CD4-positive, alpha-beta T cell treated with Interferon gamma for 1 hour (primary cell): ENCODE data around the gene ANKRD24.
"Not testable (repeated sequence)": the region's sequence is repeated elsewhere in the genome, so short reads cannot be mapped to it uniquely, and the experiment has no call there.

Experiments
- DNase-seq: peaks from one replicate; pipeline ENCODE4 v3.0.0-alpha.2; 2020

ANKRD24 gene

DNA sequence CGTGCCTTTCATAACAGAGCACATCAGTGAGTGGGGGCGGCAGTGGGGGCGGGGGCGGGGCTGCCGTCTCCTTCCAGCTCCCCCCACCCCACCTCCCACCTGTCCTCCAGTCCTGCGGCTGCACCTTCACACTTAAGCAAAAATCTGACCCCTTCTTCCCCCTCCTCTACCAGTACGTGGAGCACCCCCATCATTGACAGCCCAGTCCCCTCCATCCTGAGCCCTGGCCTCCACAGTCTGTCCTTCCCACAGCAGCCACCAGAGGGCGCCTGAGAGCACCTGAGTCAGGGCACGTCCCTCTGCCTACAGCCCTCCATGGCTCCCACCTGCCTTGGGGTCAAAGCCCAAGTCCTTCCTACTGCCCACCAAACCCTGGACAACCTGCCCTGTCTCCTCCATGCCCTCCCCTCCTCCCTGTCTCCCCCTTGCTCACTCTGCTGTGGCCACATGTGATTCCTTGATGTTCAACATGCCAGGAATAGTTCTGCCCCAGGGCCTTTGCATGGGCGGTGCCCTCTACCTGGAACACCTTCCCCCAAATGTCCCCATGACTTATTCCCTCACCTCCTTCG is 50.9 kb downstream of the ANKRD24 start:
- peak; percentile 23 for DNase-seq

DNA sequence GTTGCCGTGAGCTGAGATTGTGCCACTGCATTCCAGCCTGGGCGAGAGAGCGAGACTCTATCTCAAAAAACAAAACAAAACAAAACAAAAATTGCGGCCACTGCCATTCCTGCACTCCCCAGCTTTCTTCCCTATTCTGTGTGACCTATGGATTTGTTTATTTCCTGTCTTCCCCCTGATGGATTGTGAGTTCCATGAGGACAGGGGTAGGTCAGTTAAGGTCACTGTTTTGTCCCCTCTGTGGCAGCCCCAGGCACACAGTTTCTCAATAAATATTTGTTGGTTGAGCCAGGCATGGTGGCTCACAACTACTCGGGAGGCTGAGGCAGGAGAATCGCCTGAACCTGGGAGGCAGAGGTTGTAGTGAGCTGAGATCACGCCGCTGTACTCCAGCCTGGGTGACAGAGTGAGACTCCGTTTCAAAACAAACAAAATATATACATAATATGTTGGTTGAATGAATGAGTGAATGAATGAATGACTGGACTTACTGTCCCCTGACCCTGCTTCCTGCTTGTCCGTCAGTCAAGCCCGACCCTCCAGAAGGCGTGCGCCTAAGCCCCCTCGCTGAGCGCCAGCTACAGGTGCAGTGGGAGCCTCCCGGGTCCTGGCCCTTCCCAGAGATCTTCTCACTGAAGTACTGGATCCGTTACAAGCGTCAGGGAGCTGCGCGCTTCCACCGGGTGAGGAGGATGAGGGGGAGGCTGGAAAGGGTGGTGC is 51.8 kb downstream of the ANKRD24 start:
- DNase-seq: no peak

DNA sequence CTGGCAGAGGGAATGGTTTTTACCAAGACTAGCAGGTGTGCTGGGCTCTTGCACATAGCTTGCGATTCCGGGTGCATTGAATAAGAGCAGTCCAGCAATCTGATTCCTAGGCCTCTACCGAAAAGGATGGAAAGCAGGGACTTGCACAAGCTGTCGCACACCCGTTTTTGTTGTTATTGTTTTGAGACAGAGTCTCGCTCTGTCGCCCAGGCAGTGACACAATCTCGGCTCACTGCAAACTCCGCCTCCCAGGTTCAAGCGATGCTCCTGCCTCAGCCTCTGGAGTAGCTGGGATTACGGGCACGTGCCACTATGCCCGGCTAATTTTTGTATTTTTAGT is 52.3 kb downstream of the ANKRD24 start:
- no peak for DNase-seq

DNA sequence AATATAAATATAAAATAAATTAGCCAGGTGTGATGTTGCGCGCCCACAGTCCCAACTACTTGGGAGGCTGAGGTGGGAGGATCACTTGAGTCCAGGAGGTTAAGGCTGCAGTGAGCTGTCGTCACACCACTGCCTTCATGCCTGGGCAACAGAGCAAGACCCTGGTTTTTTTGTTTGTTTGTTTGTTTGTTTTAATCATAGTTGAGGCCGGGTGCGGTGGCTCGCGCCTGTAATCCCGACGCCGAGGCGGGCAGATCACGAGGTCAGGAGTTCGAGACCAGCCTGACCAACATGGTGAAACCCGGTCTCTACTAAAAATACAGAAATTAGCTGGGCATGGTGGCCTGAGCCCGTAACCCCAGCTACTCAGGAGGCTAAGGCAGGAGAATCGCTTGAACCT is 55.0 kb downstream of the ANKRD24 start:
- DNase-seq: not testable (repeated sequence)

DNA sequence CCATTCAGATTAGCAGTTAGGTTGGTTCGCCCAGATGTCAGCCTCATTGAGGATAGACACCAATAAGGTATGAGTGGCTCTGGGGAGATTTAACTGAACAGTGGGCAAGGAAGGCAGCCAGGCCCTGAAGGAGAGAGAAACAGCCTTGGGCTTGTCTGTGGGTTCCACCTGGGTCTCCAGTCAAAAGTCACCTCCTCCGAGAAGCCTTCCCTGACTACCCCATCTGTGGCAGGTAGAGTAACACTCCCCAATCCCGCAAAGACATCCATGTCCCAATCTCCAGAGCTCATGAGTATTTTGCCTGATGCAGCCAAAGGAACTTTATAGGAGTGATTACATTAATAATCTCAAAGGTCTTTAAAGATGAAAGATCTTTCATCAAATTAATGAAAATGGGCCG is 56.3 kb downstream of the ANKRD24 start:
- no peak for DNase-seq

DNA sequence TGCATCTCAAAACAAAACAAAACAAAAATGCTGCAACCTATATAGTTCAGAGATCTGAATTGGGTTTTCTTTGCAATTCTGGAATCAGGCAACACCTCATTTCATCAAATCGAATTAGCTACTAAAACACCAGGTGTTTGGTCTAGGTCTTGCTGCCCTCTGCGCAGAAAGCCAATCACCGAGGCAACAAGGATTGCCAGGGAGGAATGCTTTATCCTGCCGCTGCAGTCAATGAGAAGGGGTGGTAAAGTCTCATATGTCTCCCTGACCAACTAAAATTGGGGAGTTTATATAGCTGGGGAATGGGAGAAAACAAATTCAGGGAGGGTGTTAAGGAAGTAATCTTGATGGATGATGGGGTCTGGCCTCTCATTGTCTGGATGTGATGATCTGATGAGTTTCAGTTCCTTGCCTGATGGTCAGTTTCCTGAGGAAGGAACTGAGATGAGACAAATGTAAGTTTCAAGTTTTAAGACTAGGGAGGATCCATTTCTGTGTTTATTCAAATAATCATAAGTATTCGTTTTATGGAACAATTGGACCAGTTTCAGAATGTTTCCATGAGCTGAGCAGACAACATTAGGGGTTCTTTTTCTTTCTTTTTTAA is 59.4 kb downstream of the ANKRD24 start:
- DNase-seq: no peak

DNA sequence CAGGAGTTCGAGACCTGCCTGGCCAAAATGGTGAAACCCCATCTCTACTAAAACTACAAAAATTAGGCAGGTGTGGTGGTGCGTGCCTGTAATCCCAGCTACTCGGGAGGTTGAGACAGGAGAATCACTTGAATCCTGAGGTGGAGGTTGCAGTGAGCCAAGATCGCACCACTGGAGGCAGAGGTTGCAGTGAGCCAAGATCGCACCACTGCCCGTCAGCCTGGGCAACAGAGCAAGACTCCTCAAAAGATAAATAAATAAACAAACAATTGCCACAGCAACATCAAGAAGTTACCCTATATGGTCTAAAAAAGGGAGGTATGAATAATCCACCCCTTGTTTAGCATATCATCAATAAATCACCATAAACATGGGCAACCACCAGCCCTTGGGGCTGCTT is 63.4 kb downstream of the ANKRD24 start:
- not testable (repeated sequence) for DNase-seq

DNA sequence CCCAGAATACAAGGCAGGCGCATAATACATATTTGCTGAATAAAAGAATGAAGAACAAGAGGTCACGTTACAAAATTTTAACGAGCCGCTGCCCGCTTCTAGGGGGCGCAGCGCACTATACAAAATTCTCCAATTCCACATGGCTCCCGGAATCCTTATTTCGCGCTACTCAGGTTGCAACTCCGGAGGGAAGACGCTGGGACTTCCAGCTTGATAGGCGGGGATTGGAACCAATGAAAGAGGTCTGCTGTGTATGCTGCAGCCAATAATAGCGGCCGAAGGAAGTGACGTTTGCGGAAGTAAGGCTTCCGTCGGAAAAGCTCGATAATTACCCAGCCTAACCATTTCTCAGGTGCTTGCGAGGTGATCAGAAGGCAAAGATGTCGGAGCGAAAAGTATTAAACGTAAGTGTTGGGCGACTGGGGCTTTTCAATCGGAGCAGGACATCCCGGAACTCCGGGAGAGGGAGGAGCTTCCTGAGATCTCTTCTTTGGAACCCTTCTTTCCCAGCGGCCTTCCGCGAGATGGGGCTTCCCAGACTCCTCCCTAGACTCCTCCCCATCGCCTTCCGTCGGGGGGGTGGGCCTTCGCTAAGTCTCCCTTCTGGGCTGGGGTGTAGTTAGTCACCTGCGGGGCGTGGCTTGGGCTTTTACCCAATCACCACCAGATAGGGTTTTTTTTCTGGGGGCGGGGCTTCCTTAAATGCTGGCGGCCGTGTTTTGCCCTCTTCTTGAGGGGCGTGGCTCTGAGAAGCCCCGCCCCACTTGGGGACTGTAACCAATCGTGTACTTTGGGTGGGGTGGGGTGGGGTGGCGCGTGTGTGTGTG is 64.5 kb downstream of the ANKRD24 start, which contains the start of gene YJU2:
TSS of gene YJU2 (plus strand) at position 314 of the 827 bp plus-strand sequence. CDS start at position 381, 67 bp downstream.
- peak; percentile 99 for DNase-seq

DNA sequence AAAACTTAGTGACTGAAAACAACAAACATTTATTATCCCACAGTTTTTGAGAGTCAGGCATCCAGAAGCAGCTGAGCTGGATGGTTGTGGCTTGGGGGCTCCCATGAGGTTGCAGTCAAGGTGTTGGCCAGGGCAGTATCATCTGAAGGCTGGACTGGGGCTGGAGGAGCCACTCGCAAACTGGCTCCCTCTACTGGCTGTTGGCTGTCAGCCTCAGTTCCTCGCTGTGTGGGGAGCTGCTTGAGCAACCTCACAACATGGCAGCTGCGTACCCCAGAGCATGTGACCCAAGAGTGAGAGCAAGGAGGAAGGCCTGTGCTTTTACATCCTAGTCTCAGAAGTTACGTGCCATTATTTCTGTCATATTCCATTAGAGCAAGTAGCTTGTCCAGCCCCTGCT is 74.1 kb downstream of the ANKRD24 start:
- DNase-seq: no peak

DNA sequence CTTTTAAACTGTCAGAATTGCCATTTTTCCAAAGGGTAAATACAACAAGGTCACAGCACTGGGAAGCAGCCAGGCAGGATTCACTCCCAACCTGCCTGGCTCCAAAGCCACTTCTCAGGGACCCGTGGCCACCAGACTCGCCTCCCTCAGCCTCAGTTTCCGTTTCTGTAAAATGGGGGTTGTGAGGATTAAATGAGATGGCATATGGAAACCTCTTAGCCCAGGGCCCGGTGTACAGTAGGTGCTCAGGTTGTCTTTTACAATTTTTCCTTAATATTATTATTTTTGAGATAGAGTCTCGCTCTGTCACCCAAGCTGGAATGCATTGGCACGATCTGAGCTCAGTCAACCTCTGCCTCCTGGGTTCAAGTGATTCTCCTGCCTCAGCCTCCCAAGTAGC is 74.5 kb downstream of the ANKRD24 start:
- DNase-seq: no peak

DNA sequence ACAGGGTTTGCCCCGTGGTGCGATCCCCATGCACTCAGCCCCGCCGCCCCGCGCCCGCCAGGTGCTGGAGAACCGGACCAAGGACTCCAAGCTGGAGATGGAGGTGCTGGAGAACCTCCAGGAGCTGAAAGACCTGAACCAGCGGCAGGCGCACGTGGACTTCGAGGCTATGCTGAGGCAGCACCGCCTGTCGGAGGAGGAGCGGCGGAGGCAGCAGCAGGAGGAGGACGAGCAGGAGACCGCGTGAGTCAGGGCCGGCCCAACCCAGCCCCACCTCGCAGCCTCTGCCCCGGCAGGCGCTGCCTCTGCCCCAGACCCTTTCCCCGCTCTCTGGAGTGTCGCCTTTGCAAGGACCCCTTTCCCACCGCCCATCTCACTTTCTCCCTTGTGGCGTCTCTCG is 75.7 kb downstream of the ANKRD24 start:
- DNase-seq: no peak

DNA sequence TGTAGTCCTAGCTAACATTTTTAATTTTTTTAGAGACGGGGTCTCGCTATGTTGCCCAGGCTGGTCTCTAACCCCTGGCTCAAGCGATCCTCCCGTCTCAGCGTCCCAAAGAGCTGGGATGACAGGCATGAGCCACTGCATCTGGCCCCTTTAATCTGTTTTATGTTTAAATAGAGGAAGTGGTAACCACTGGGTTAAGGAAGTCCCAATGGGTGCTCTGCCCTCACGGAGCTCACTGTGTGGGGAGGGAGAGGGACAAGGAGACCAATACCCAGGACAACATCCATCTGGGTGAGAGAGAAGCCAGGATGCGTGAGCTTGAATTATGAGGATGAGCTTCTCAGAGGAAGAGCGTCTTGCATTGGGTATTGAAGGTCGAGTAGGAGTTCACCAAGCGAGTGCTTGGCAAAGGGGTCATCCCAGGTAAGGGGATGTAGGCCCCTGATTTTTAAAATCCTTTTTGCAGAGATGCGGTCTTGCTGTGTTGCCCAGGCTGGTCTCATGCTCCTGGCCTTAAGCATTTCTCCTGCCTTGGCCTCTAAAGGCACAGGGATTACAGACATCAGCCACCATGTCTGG is 78.2 kb downstream of the ANKRD24 start:
- no peak for DNase-seq

DNA sequence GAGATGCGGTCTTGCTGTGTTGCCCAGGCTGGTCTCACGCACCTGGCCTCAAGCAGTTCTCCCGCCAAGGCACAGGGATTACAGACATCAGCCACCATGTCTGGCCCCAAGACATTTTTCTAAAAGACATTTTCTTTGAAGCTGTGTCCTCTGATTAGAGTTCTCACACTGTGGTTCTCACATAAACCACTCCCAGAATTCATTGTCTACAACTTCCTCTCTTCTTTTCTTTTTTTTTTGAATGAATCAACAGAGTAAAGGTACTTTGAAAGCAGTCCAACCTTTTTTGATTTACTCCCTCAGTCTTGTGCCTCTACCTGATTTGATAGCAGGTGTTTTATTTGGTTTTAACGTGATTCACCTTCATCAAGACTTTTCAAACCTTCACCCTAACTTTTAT is 82.3 kb downstream of the ANKRD24 start:
- DNase-seq: no peak

DNA sequence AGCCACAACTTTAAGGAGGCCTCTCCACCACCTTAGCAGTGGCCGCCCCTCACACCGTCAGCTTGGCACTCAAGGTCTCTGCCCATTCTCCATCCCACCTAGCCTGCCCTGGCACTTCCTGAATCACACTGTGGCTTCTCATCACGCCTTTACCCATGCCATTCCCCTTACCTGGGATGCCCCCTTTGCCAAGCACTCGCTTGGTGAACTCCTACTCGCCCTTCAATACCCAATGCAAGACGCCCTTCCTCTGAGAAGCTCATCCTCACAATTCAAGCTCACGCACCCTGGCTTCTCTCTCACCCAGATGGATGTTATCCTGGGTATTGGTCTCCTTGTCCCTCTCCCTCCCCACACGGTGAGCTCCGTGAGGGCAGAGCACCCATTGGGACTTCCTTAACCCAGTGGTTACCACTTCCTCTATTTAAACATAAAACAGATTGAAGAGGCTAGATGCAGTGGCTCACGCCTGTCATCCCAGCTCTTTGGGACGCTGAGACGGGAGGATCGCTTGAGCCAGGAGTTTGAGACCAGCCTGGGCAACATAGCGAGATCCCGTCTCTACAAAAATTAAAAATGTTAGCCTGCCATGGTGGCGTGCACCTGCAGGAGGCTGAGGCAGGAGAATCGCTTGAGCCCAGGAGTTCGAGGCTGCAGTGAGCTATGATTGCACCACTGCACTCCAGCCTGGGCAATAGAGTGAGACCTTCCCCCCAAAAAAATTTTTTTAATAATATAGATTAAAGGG is 83.9 kb downstream of the ANKRD24 start:
- no peak for DNase-seq

DNA sequence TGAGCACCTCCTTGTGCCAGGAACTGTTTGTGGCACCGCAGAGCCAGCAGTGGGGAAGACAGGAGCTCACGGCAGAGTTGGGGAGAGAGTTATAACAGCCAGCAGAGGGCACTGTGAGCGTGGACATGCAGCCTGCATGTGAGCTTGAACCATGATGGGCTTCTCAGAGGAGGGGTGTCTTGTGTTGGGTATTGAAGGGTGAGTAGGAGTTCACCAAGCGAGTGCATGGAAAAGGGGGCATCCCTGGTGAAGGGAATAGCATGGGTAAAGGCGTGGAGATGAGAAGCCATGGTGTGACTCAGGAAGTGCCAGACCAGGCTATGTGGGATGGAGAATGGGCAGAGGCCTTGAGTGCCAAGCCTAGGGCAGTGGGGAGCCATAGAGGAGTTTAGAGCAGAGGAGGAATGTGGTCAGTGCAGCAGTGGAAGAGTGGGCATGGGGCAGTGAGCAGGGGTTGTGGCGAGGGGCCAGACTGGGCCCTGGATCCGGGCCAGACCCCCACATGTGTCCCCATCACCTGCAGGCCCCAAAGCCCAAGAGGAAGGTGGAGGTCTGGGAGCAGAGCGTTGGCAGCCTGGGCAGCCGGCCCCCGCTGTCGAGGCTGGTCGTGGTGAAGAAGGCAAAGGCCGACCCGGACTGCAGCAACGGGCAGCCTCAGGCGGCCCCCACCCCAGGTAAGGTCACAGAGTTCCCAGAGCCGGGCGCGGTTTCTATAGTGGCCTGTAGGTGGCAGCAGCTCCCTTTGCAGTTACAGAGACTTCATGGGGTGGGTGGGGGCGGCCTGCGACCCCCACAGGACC is 84.8 kb downstream of the ANKRD24 start:
- DNase-seq: peak; percentile 40

DNA sequence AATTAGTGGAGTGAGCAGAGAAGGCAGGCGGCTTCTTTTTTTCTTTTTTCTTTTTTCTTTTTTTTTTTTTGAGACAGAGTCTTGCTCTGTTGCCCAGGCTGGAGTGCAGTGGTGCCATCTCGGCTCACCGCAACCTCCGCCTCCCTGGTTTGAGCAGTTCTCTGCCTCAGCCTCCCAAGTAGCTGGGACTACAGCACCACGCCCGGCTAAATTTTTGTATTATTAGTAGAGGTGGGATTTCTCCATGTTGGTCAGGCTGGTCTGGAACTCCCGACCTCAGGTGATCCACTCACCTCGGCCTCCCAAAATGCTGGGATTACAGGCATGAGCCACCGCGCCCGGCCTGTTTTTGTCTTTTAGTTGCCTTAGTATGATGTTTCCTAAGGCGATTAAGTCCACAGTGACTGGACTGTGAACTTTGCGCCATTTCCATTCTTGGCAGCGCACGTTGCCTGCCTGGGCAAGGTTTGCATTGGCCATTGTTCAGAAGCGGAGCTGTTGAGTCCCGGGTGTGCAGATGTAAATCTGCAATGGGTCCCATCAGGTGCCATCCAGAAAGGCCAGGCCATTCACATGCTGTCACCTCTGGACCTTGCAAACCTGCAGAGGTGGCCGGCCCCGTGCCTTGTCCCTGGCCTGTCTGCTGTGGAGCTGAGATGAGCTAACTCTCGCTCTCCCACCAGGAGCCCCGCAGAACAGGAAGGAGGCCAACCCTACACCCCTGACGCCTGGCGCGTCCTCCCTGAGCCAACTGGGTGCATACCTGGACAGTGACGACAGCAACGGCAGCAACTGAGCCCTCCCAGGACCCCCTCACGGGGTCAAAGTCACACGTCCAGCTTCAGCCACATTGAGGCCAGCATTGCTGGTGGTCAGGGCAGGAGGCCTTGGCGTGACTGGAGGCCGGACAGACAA is 85.7 kb downstream of the ANKRD24 start:
- DNase-seq: no peak

DNA sequence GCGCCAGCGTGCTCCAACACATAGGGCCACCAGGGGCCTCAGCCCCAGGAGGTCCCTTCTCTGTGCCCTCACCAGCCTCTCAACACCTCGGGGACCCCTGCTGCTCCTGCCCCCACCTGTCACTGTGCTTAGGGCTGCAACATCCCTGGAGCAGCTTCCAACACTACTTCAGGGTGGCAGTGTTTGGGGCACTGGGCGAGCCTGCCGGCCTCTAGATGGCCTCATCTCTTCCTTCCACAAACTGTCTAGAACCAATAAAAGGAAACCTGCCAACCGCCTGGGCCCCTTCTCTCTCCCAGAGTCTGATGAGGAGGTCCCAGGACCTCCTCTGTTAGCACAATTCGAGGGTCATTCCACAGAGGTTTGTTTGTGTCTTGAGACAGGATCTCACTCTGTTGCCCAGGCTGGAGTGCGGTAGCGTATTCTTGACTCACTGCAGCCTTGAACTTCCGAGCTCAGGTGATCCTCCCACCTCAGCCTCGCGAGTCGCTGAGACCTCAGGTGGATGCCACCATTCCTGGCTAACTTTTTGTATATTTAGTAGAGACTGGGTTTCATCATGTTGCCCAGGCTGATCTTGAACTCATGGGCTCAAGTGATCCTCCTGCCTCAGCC is 86.4 kb downstream of the ANKRD24 start:
- no peak for DNase-seq

DNA sequence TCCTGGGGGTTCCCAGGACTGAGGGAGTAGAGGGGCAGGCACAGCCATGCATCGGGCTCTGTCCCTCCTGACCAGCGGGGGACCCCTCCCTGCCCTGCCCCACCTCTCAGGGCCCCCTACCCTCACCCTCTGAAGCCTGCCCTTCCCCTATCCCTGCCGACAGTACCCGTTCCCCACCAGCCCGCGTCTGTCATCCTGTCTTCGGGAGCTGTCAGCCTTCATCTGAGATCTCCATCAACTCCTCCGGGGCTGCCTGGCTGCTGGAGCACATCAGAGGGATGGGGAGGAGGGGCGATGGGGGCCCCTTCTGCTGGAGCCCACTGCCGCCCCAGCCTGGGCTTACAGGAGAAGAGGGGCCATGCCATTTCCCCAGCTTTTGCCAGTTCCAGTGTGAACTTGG is 90.4 kb downstream of the ANKRD24 start:
- DNase-seq: no peak

DNA sequence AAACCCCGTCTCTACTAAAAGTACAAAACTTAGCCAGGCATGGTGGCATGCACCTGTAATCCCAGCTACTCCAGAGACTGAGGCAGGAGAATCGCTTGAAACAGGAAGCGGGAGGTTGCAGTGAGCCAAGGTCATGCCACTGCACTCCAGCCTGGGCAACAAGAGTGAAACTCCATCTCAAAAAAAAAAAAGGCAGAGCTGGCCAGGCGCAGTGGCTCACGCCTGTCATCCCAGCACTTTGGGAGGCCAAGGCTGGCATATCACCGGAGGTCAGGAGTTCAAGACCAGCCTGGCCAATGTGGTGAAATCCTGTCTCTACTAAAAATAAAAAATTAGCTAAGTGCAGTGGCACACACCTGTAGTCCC is 91.8 kb downstream of the ANKRD24 start:
- DNase-seq: not testable (repeated sequence)
